Panc1 (cell line): ENCODE measurements around the gene PARP8.

Experiments used
- CTCF ChIP-seq: fragments of 450-650 bp; IDR thresholded peaks from 2 replicates; pipeline ENCODE4 v1.5.1; 2017; ENCODE audit warnings: mild to moderate bottlenecking
- POLR2AphosphoS5 ChIP-seq: IDR thresholded peaks from 2 replicates; pipeline ENCODE4 v1.6.1; 2012; ENCODE audit warnings: mild to moderate bottlenecking, low read depth, low read length, moderate library complexity
- REST ChIP-seq, 2 experiments: IDR thresholded peaks; 2 replicates each; pipeline ENCODE4 v1.6.1; 2011 to 2012; ENCODE audit warnings: low read depth in 2 of 2, control low read depth in 1 of 2, low read length in 1 of 2, mild to moderate bottlenecking in 1 of 2, moderate library complexity in 1 of 2; ENCODE audit not compliant: insufficient read depth in 1 of 2

GRCh38 chr5:50699737-50700136 is 33.3 kb downstream of the PARP8 start:
- TF ChIP-seq POLR2AphosphoS5, result no peak
- no peak for TF ChIP-seq CTCF
- TF ChIP-seq REST (IDR thresholded peaks at IDR 0.05; ENCODE audit: insufficient read depth in 1 of 2, low read depth in 2 of 2, low read length in 1 of 2), result no peak
